ENCODE data around the gene CDC42EP2.

CDC42EP2 gene, protein sequence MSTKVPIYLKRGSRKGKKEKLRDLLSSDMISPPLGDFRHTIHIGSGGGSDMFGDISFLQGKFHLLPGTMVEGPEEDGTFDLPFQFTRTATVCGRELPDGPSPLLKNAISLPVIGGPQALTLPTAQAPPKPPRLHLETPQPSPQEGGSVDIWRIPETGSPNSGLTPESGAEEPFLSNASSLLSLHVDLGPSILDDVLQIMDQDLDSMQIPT

GRCh38 chr11:65314501-65315203 is at the start of gene CDC42EP2:
Gene CDC42EP2, plus strand, starts transcription at chr11:65314866. Its CDS starts 6,033 bp downstream, at chr11:65320899.
- peak; percentile 69 for DNase-seq

DNA sequence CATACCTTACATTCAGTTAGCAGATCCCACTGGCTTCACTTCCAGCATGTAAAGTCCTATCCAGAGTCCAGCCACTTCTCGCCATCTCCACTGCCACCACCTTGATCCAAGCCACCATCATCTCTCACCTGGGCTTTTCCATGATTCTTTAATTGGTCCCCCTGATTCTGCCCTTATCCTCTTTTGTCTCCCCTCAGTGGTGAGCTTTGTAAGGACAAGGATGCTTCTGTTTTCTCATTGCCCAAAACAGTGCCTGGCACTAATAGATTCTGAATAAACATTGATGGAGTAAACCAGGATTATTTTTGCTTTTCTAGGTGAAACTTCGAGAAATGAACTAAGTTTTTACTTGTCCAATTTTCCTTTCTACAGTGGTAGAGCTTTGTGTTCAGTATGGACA is 48.5 kb upstream of the CDC42EP2 start:
- no peak for DNase-seq

DNA sequence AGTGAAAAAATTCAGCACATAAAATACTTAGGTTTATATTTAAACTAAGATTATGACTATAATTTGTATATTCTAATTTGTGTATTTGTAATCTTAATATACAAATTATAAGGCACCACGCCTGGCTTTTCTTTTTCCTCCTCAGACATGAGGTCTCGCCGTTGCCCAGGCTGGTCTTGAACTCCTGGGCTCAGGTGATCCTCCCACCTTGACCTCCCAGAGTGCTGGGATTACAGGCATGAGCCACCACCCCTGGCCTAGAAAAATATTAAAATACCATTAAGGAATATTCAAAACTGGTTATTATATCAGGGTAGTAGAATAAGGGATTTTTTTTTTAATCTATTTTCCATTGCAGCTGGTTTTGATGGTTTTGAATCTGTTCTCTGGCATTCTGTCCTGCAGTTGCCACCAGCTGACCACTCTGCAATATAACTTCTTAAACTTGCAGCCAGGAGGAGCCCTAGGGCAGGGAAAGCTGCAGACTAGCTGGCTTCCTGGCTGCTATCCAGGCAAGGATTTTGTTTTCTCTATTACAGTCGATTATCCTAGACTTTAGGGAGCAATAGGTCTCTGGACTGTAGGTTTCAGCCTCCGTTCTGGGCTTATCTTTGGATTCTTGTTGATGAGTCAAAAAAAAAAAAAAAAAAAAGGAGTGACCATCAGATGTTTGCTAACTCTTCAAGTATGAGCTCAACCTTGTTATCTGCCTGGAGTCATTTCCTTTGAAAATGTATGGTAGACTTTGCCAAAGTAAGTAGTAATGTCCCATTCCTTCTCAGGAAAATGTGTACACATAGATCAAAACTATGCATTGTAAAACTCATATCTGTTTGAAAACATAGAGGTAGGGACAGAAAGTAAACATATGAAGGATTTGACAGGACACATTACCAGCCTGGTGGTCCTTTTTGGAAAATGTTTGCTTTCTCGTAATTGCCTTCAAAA is 39.7 kb upstream of the CDC42EP2 start:
- DNase-seq: peak; percentile 41

DNA sequence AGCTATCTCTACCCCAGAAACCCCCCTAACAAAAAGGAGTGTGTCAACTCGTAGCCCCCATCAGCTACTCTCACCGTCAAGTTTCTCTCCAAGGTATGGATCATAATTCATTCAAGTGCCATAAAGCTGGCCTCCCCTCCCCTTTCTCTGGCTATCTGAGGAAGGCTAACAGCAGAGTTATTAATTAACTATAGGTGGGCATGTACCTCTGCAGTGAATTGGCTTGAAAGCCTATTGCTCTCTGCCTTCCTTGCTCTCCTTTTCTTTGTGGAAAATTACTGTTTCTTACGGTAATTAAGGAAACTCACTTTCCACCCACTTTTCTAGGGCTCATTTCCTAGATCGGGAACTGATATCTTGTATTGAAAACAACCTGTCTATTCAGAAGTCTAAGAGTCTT is 38.8 kb upstream of the CDC42EP2 start:
- no peak for DNase-seq

- no peak for DNase-seq
Observed at GRCh38 chr11:65277631-65278277, 36.9 kb upstream of the CDC42EP2 start.

GRCh38 chr11:65278356-65278755 is 36.3 kb upstream of the CDC42EP2 start:
- DNase-seq: no peak

- no peak for DNase-seq
Observed at GRCh38 chr11:65279279-65279678, 35.4 kb upstream of the CDC42EP2 start.

DNA sequence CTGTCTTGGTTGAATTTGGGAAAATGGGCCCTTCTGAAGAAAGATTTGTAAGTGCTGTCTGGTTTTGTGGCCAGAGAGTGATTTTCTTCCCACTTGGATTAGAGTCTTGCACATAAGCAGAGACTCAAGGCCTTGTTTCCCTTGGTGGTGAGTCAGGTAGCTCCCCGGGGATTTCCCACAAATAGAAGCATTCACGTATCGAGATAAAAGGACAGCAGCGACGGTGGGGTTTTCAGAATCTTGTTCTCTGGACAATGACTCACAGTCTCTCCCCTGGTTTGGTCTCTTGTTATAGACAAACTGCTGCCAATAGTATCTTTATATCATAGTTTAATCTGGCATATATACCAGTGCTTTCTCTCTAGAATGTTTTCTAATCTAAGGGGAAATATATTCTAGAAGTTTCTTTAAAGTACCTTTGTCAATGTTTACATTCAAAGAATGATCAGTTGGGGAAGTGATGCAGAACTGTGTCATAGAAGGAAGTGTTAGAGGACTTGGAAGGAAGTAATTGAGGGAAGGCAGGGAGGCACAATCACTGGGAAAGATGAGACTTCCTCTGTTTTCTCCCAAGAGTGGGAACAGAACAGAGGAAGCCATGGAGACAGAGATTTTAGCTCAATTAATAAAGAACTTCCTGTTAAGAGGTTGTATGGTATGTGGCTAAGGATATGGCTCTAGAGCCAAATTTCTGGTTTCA is 34.8 kb upstream of the CDC42EP2 start:
- peak; percentile 16 for DNase-seq

- DNase-seq: no peak
Observed at GRCh38 chr11:65280646-65281045, 34.0 kb upstream of the CDC42EP2 start.

DNA sequence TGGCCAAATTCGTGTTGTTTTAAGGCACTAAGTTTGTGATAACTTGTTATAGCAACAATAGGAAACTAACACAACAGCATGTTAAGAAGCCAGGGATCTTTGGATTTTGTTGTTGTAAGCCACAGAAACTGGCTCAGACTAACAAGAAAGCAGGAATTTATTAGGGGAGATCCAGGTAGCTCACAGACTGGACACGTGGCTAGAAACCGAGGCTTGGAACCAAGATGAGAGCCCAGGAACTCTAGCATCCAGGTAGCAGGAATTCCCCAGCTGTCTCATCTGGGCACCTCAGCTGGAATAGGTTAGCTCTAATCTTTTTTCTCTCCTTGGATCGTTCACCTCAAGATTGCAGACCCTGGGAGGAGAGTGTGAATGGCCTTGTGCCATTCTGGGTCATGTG is 28.0 kb upstream of the CDC42EP2 start:
- DNase-seq: no peak

- DNase-seq: no peak
Observed at GRCh38 chr11:65287601-65288000, 27.1 kb upstream of the CDC42EP2 start.

DNA sequence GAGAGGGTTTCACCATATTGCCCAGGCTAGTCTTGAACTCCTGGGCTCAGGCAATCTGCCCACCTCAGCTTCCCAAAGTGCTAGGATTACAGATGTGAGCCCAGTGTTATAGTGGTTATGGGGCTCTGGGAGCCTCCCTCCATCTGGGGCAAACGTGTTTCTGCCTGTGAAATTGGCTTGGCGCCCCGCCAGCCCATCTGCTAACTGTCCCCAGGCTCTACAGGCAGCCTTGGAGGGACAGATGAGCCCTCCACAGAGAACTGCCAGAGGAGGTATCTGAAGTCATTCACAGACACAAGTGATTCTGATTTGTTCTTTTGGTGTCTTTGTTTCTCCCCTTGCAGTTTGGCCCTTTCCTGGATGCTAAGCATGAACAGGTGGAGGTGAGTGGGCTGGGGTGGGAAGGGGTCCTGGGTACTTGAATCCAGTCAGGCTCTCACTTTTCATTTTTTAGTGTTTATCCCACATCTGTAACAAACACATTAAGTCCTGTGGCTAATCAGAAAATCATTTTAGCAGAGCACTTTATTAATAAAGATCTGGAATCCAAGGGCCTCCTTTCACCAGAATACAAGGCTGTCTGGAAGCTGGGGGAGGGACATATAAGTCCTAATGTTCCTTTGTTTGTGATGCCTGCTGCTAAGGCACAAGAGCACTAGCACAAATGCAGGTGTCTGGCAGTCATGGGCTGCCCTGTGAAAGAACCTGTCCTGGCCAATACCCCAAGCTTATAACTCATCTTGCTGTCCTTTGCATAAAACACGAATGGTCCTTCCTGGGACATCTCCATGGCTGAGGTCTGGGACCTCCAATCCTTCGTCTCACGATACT is 25.7 kb upstream of the CDC42EP2 start:
- no peak for DNase-seq

GRCh38 chr11:65290448-65291165 is 24.1 kb upstream of the CDC42EP2 start:
- peak; percentile 79 for DNase-seq

- DNase-seq: no peak
Observed at GRCh38 chr11:65291613-65292012, 23.1 kb upstream of the CDC42EP2 start.

- no peak for DNase-seq
Observed at GRCh38 chr11:65292890-65293289, 21.8 kb upstream of the CDC42EP2 start.

GRCh38 chr11:65293909-65294381 is 20.7 kb upstream of the CDC42EP2 start:
- DNase-seq: no peak

DNA sequence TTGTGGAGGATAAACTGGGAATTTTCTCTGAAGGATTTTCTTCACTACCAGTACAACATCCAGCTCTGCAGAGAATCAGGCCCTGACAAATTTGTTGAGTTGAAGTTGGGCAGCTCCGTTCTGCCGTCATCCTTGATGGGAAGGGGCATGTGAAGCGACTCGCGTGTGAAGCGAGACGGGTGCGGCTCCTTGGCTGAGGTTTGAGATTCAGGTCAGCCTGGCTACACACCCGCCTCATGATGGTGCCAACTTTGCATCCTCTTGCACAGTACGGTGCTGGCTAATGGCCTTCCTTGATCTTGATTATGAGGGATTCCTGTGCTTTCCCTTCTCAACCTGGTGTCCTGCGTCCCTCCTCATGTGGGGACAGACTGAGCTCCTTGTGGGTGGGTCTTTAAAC is 19.7 kb upstream of the CDC42EP2 start:
- DNase-seq: no peak

DNA sequence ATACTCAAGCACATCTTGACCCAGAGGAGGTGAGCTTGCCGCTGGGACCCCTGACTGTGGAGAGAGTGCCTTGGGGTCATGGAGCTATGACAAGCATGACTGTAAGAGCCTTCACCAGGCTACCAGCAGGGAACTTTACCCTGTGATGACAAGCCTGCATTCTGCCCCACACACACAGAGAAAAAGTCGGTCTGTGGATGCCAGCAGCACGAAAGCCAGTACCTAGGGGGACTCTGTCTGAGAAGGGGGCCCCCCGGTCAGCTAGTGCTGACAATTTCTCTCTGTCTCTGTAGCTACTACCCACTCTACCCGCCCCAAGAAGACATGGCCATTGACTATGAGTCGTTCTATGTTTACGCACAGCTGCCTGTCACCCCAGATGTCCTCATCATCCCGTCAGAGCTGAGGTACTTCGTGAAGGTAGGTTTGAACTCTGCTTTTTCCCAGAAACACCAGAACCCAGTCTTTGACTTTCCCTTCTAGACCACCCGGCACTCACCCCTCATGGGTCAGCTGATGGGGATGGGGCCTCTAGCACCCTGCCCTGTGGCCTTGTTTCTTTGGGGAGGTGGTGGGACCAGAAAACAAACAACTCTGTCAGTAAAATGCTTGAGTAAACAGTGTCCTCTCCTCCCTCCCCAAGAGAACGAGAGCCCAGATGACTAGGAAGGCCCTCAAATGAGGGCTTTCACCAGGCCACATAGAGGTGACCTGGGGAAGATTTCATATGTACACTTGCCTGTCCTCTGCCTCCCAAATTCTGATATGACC is 18.9 kb upstream of the CDC42EP2 start:
- DNase-seq: no peak

DNA sequence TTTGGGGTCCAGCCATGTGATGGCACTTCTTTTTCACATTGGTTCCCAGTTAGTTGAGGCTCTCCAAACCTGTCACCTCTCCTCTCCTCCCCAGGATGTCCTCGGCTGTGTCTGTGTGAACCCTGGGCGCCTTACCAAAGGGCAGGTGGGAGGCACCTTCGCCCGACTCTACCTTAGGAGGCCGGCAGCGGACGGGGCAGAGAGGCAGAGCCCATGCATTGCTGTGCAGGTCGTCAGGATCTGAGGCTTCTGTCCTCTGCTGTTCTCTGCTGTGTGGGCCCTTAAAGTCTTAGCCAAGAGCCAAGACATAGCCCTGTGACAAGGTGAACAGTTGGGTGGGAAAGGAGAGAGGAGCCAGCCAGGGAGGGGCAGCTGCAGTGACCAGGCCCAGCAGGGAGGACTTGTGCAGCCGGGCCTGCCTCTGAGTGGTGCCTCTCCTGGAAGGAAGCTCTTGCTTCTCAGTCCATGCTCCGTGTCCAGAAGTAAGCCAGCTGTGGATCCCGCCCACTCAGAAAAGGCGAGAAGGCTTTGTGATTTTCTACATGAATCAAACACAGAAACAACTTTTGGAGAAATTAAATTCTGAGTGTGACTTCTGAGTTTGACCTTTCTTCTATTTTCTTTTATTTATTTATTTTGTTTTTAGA is 17.5 kb upstream of the CDC42EP2 start:
- DNase-seq: no peak

All from CD4-positive, alpha-beta T cell treated with Interferon gamma for 1 hour (primary cell).